Fibroblast of mammary gland (primary cell): ENCODE measurements around the gene ZC2HC1B.

Experiments used
- DNase-seq: peaks from one replicate; pipeline ENCODE4 v3.0.0-alpha.2; 2010; ENCODE audit warnings: low read depth
- H3K4me3 ChIP-seq: 2 replicates; pipeline ENCODE4 v1.5.1; 2011; ENCODE audit warnings: low read depth, mild to moderate bottlenecking, low read length, moderate library complexity; ENCODE audit not compliant: control insufficient read depth
- TF ChIP-seq, protein P1 (sequence below): conservative IDR thresholded peaks from 2 replicates; pipeline ENCODE4 v1.5.1; 2011; ENCODE audit warnings: low read depth, low read length, inconsistent platforms; ENCODE audit not compliant: control insufficient read depth, insufficient read depth

The ZC2HC1B gene

DNA sequence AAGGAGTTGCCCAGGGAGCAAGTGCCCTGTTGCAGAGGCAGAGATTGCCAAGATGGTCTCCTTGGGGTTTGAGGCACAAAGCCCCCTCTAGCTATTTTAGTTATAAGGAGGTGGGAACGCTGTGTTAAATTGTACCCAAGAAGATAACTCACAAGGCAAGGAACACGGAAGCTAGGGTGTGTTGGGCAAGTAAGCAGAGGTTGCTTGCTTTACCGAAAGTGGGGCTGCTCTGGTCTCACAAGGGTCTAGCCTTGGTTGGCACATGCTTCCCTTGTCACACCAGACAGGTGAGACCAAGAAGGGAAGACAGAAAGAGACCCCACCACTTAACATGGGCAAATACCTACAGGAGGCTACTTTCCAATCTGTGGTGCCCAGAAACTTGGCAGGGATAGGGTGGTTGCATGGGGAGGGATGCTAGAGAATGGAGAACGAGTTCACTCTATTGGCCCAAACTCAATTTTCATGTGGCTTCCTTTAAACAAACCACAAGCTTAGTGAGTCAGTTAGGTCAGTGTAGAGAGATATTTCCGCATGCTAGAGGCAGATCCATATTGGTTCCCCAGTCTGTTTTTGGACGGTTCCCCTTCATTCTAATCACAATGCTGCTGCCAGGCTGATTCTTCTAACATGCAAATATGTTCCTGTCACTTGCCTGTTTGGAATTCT is 101.4 kb downstream of the ZC2HC1B start:
- TF ChIP-seq, protein P1, sequence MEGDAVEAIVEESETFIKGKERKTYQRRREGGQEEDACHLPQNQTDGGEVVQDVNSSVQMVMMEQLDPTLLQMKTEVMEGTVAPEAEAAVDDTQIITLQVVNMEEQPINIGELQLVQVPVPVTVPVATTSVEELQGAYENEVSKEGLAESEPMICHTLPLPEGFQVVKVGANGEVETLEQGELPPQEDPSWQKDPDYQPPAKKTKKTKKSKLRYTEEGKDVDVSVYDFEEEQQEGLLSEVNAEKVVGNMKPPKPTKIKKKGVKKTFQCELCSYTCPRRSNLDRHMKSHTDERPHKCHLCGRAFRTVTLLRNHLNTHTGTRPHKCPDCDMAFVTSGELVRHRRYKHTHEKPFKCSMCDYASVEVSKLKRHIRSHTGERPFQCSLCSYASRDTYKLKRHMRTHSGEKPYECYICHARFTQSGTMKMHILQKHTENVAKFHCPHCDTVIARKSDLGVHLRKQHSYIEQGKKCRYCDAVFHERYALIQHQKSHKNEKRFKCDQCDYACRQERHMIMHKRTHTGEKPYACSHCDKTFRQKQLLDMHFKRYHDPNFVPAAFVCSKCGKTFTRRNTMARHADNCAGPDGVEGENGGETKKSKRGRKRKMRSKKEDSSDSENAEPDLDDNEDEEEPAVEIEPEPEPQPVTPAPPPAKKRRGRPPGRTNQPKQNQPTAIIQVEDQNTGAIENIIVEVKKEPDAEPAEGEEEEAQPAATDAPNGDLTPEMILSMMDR = no peak
- DNase-seq = peak; percentile 72
- H3K4me3 ChIP-seq = no peak overlapping the region

DNA sequence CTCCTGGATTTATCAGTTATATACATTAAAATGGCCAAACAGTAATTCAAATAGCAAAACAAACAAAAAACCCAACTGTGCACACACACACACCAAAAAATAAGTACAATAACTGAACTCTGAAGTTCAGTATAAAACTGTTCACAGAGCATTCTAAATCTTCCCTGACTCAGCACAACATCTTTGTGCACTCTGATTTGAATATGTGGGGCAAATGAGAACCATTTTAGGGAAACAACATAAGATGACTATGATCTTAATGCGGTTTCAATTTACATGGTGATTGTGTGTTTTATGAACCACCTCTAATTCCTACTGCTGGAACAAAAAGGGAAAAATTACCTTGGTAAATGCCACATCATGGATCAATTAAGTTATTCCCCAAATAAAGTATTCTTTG is 102.0 kb downstream of the ZC2HC1B start:
- DNase-seq = peak; percentile 10
- TF ChIP-seq, protein P1 = no peak
- H3K4me3 ChIP-seq = no peak overlapping the region

DNA sequence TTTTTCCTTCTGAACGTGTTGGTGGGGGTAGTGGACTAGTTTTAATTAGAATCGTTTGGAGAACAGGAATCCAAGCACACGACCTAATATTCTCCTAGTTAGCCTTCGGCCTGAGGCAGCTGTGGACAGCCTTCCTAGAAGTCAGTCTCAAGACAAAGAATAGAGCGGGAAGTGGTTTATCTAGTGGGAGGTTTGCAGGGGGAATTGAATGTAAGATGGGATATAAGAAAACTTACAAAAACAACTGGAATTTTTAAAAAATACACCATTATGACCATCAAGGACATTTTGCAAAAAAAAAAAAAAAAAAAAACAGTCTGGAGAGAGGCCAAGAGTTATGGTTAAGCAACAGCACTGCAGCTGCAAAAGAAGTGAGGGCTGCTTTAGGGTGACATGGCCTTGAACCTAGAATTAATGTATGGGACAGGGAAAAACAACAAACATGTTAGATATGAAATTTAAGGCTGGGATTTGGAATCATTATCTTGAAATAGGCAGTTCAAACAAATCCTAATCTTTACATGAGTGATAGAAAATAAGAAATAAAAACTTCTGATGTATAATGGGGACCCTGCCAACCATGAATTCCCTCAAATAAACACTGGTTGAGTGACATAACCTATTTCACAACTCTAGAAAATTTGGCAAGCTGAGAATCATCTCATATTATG is 103.6 kb downstream of the ZC2HC1B start:
- DNase-seq = peak; percentile 61
- TF ChIP-seq, protein P1 = no peak
- H3K4me3 ChIP-seq = no peak overlapping the region

DNA sequence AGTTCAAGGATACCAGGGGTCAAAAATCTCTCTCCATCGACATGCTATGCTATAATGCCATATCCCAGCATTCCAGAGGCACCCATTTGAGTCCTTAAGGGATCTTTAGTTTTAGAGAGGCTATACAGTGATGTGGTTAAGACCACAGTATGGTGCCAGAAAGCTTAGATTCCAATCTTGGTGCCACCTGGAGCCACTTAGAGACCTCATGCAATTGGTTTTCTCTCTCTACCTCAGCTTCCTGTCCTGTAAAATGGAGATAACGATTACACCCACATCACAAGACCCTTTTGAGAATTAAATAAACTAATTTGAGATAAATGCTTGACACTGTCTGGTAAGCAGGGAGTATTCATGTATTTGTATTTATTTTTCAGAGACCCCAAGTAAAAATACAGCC is 104.8 kb downstream of the ZC2HC1B start:
- TF ChIP-seq, protein P1 = no peak
- no peak for DNase-seq
- no peak overlapping the region for H3K4me3 ChIP-seq

DNA sequence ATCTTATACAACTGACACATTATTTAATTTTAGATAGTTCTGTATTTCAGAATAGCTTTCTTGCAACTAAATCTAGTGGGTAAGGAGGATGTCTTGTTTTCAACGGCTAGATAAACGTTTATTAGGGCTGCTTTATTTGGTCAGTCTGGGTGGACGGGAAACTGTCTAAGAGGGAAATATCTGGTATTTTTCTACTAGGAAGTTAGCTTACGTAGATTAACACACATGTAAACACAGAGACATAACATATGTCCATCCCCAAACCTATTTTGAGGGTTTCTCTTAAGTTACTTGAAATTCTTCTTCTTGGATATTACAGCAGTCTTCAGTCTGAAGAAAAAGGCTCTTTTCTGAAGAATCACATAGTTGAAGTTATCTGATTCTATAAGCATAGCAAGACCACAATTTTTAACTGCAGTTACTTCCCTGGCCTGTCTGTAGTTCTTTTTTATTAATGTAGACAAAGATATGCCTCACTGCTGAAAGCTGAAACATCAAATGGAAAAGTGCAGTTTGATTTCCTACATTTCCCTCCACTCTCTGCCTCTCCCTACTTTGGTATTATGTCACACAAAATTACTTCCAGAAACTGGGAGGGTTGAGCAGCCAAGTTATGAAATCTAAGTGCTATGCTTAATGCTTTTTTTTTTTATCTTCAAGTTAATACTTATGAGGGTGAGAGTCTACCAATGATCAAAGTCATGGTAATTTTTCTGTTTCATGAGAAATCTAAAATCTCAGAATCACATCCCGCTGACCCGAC is 106.4 kb downstream of the ZC2HC1B start:
- peak; percentile 36 for DNase-seq

DNA sequence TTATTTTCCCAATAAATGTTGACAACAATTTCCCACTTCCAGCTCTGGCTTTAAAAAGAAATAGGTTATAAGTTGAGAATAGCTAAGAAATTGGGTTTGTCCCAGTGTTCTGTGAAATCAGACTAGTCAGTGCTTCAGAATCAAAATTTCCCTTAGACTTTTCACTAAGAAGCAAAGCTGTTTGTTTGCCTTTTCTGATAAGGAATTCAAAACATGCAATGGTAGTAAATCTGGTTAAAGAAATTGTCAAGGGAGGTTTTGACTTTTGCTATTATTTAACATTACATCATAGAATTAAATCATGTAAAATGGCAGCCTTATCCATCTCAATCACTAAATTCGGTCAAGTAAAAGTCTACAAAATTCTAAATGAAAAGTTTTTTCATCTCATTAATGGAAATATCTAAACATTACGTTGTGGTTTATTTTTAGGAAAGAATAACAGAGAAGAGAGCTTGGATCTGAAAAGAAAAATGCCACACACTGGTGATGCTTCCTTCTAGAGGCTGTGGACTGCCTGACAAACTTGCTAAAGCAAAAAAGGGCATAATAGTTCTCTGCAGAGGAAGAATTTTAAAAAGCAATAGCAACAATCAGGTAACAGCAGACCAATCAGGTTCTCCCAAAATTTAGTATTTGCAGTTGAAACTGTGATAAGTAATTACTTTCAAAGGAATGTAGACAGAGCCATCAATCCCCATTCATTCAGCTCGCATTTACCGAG is 107.4 kb downstream of the ZC2HC1B start:
- TF ChIP-seq, protein P1 = no peak
- no peak for DNase-seq
- no peak overlapping the region for H3K4me3 ChIP-seq

More for the DNA sequence above, 106.4 kb downstream of the ZC2HC1B start:
- H3K4me3 ChIP-seq = no peak overlapping the region
- TF ChIP-seq, protein P1 = no peak
